SH-SY5Y (cell line): ENCODE results near the gene SNCAIP.

Experiments used
- GATA2 ChIP-seq: IDR thresholded peaks from 2 replicates; pipeline ENCODE4 v1.6.1; 2011; ENCODE audit warnings: mild to moderate bottlenecking, low read depth, low read length
- GATA3 ChIP-seq: IDR thresholded peaks from 2 replicates; pipeline ENCODE4 v1.6.1; 2011; ENCODE audit warnings: low read depth, mild to moderate bottlenecking, low read length, moderate library complexity

DNA sequence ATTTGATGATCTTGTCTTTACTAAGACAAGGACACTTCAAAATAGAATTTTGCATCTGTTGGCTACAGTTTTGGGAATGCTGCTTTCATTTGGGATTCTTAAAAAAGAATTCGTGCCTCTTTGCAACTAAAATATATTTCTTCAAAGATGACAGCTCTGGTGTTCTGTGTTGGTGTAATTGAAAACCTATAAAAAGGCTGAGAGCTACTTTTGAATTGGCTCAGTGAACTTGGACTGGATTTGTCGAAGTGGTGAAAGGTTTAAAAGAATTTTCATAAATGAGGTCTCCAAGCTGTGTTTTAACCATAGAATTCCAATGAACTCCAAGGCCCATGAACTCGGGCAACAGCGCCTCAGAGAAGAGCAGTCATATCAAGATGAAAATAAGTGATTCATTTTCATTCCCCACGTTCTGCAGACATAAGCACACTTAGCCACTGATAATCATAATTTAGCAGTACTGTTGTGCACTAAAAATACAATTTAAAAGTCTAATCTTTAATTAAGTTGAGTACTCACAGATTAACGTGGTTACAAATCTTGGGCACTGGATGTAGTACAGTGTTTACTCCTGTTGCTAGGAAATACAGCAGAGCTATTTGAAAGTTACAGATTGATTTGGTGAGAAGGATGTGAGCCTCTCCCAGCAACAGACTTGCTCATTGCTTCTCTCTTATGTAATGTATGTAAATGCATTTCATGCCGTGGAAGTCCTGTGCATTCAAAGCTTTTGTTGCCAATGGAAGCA lies 10.9 kb downstream of the SNCAIP start:
- TF ChIP-seq GATA2 (no peak), GATA3 (no peak)
